NCI-H1694 (cell line): Measurements from ENCODE around the gene GPR179.

Experiments used
- DNase-seq: peaks from one replicate; lab custom pipeline; 2025; lab: John Stamatoyannopoulos, UW

The GPR179 gene

GRCh38 chr17:38343608-38344419 lies at the start of gene GPR179:
Gene GPR179 (minus strand): TSS chr17:38343956. CDS start chr17:38343789, 167 bp downstream.
- peak; percentile 80 for DNase-seq

- DNase-seq = no peak
Measured at GRCh38 chr17:38379448-38379847, 35.7 kb upstream of the GPR179 start.

- no peak for DNase-seq
Measured at GRCh38 chr17:38369124-38369886, 25.5 kb upstream of the GPR179 start.

GRCh38 chr17:38364741-38365140 lies 21.0 kb upstream of the GPR179 start:
- no peak for DNase-seq

GRCh38 chr17:38363016-38363415 lies 19.3 kb upstream of the GPR179 start:
- no peak for DNase-seq

GRCh38 chr17:38361694-38362465 lies 18.1 kb upstream of the GPR179 start:
- no peak for DNase-seq

- peak; percentile 71 for DNase-seq
Measured at GRCh38 chr17:38358586-38359513, 15.1 kb upstream of the GPR179 start.

- DNase-seq = peak; percentile 90
Measured at GRCh38 chr17:38357486-38358123, 13.8 kb upstream of the GPR179 start.

GRCh38 chr17:38355251-38355650 lies 11.5 kb upstream of the GPR179 start:
- DNase-seq = no peak

- DNase-seq = no peak
Measured at GRCh38 chr17:38354466-38354865, 10.7 kb upstream of the GPR179 start.

- DNase-seq = no peak
Measured at GRCh38 chr17:38353668-38354067, 9.9 kb upstream of the GPR179 start.

- DNase-seq = no peak
Measured at GRCh38 chr17:38353086-38353604, 9.4 kb upstream of the GPR179 start.

GRCh38 chr17:38352245-38353085 lies 8.7 kb upstream of the GPR179 start:
- DNase-seq = no peak

GRCh38 chr17:38351412-38352222 lies 7.9 kb upstream of the GPR179 start, which contains the start of gene SOCS7:
Gene SOCS7 (plus strand): TSS chr17:38351844. CDS start chr17:38352053, 209 bp downstream.
- DNase-seq = peak; percentile 83

- no peak for DNase-seq
Measured at GRCh38 chr17:38350035-38350434, 6.3 kb upstream of the GPR179 start.

- peak; percentile 88 for DNase-seq
Measured at GRCh38 chr17:38349097-38349730, 5.5 kb upstream of the GPR179 start.

GRCh38 chr17:38345743-38346142 lies 2.0 kb upstream of the GPR179 start:
- DNase-seq = no peak

- DNase-seq = no peak
Measured at GRCh38 chr17:38344420-38344745, 627 bp upstream of the GPR179 start.
